ENCODE measurements around the gene TMX2.
A peak's percentile ranks its signal among the peaks of the same experiment; 100 is the strongest.

The TMX2 gene

GRCh38 chr11:57776577-57777210 lies 64.3 kb downstream of the TMX2 start:
- WGBS (ENCODE audit: extremely low coverage, insufficient coverage, low lambda C conversion rate) = no CpG with 5 or more reads among the region's 2 CpGs
- Histone ChIP-seq H4K8ac (ENCODE audit: low read depth, low read length) (no peak overlapping the region), H3K56ac (ENCODE audit: low read length) (peak overlapping the region; percentile 57), H3K79me1 (ENCODE audit: low read length) (no peaks in the 10 kb centered on the region), H3K4me2 (ENCODE audit: low read length) (no peak overlapping the region), H3K23ac (ENCODE audit: low read length) (no peak overlapping the region), H2BK120ac (ENCODE audit: low read depth, low read length) (no peak overlapping the region), H3K36me3 (ENCODE audit: control insufficient read depth, insufficient read depth, low read length) (no peaks in the 10 kb centered on the region), H2BK15ac (replicated peaks; ENCODE audit: low read depth) (no peak overlapping the region), H3K4ac (ENCODE audit: low read depth, low read length) (no peak overlapping the region), H3K9ac (ENCODE audit: low read length) (no peak overlapping the region), H2AK5ac (ENCODE audit: low read length) (no peak overlapping the region), H3K27ac (ENCODE audit: low read depth, low read length) (peak overlapping the region; percentile 92), H3K4me3 (ENCODE audit: low read length) (no peak overlapping the region), H3K18ac (ENCODE audit: low read length) (no peak overlapping the region), H4K5ac (ENCODE audit: low read length) (no peak overlapping the region), H3K27me3 (ENCODE audit: insufficient read depth, low read length, poor library complexity) (no peaks in the 10 kb centered on the region), H3K4me1 (ENCODE audit: control insufficient read depth, low read depth, low read length) (peaks cover 39% of the 10 kb centered on the region), H3K79me2 (ENCODE audit: control insufficient read depth, insufficient read depth, low read length) (peaks cover 72% of the 10 kb centered on the region), H2BK5ac (ENCODE audit: low read length) (no peak overlapping the region)
- no peak for DNase-seq

- no peaks in the 10 kb centered on the region for H3K36me3 ChIP-seq (ENCODE audit: control insufficient read depth, insufficient read depth, low read length)
- peak overlapping the region; percentile 93 for H3K4ac ChIP-seq (ENCODE audit: low read depth, low read length)
- peaks cover 69% of the 10 kb centered on the region for H3K79me2 ChIP-seq (ENCODE audit: control insufficient read depth, insufficient read depth, low read length)
- peak overlapping the region; percentile 63 for H3K9ac ChIP-seq (ENCODE audit: low read length)
- no peak overlapping the region for H4K5ac ChIP-seq (ENCODE audit: low read length)
- no peaks in the 10 kb centered on the region for H3K79me1 ChIP-seq (ENCODE audit: low read length)
- peak overlapping the region; percentile 92 for H3K27ac ChIP-seq (ENCODE audit: low read depth, low read length)
- H3K4me2 ChIP-seq (ENCODE audit: low read length) = no peak overlapping the region
- no peaks in the 10 kb centered on the region for H3K27me3 ChIP-seq (ENCODE audit: insufficient read depth, low read length, poor library complexity)
- H3K56ac ChIP-seq (ENCODE audit: low read length) = peak overlapping the region; percentile 79
- H4K8ac ChIP-seq (ENCODE audit: low read depth, low read length) = no peak overlapping the region
- no CpG with 5 or more reads among the region's 3 CpGs for WGBS (ENCODE audit: extremely low coverage, insufficient coverage, low lambda C conversion rate)
- H3K18ac ChIP-seq (ENCODE audit: low read length) = peak overlapping the region; percentile 61
- DNase-seq = peak; percentile 66
- peak overlapping the region; percentile 52 for H2BK5ac ChIP-seq (ENCODE audit: low read length)
- H2BK120ac ChIP-seq (ENCODE audit: low read depth, low read length) = peak overlapping the region; percentile 7
- no peak overlapping the region for H2BK15ac ChIP-seq (replicated peaks; ENCODE audit: low read depth)
- no peak overlapping the region for H3K4me3 ChIP-seq (ENCODE audit: low read length)
- H3K4me1 ChIP-seq (ENCODE audit: control insufficient read depth, low read depth, low read length) = peaks cover 40% of the 10 kb centered on the region
- H3K23ac ChIP-seq (ENCODE audit: low read length) = no peak overlapping the region
- peak overlapping the region; percentile 37 for H2AK5ac ChIP-seq (ENCODE audit: low read length)
These were observed 65.5 kb downstream of the TMX2 start for GRCh38 chr11:57777969-57778317.

GRCh38 chr11:57778318-57779037 lies 66.1 kb downstream of the TMX2 start:
- peak overlapping the region; percentile 61 for H3K18ac ChIP-seq (ENCODE audit: low read length)
- no peak overlapping the region for H3K4me2 ChIP-seq (ENCODE audit: low read length)
- peaks cover 68% of the 10 kb centered on the region for H3K79me2 ChIP-seq (ENCODE audit: control insufficient read depth, insufficient read depth, low read length)
- peaks cover 40% of the 10 kb centered on the region for H3K4me1 ChIP-seq (ENCODE audit: control insufficient read depth, low read depth, low read length)
- no peak overlapping the region for H3K4ac ChIP-seq (ENCODE audit: low read depth, low read length)
- H3K27ac ChIP-seq (ENCODE audit: low read depth, low read length) = peak overlapping the region; percentile 92
- WGBS (ENCODE audit: extremely low coverage, insufficient coverage, low lambda C conversion rate) = no CpG with 5 or more reads among the region's 6 CpGs
- H3K79me1 ChIP-seq (ENCODE audit: low read length) = no peaks in the 10 kb centered on the region
- H4K5ac ChIP-seq (ENCODE audit: low read length) = no peak overlapping the region
- H3K56ac ChIP-seq (ENCODE audit: low read length) = peak overlapping the region; percentile 79
- H2BK5ac ChIP-seq (ENCODE audit: low read length) = peak overlapping the region; percentile 52
- H2BK15ac ChIP-seq (replicated peaks; ENCODE audit: low read depth) = no peak overlapping the region
- H2BK120ac ChIP-seq (ENCODE audit: low read depth, low read length) = peak overlapping the region; percentile 7
- H2AK5ac ChIP-seq (ENCODE audit: low read length) = no peak overlapping the region
- H3K9ac ChIP-seq (ENCODE audit: low read length) = peak overlapping the region; percentile 63
- H4K8ac ChIP-seq (ENCODE audit: low read depth, low read length) = no peak overlapping the region
- no peaks in the 10 kb centered on the region for H3K36me3 ChIP-seq (ENCODE audit: control insufficient read depth, insufficient read depth, low read length)
- no peak overlapping the region for H3K4me3 ChIP-seq (ENCODE audit: low read length)
- H3K27me3 ChIP-seq (ENCODE audit: insufficient read depth, low read length, poor library complexity) = no peaks in the 10 kb centered on the region
- H3K23ac ChIP-seq (ENCODE audit: low read length) = no peak overlapping the region
- peak; percentile 99 for DNase-seq

GRCh38 chr11:57779276-57779675 lies 66.9 kb downstream of the TMX2 start:
- H3K27me3 ChIP-seq (ENCODE audit: insufficient read depth, low read length, poor library complexity) = no peaks in the 10 kb centered on the region
- H4K5ac ChIP-seq (ENCODE audit: low read length) = no peak overlapping the region
- peak overlapping the region; percentile 54 for H2BK5ac ChIP-seq (ENCODE audit: low read length)
- no CpG with 5 or more reads among the region's 1 CpG for WGBS (ENCODE audit: extremely low coverage, insufficient coverage, low lambda C conversion rate)
- no peak overlapping the region for H3K4ac ChIP-seq (ENCODE audit: low read depth, low read length)
- peak overlapping the region; percentile 75 for H3K56ac ChIP-seq (ENCODE audit: low read length)
- peaks cover 69% of the 10 kb centered on the region for H3K79me2 ChIP-seq (ENCODE audit: control insufficient read depth, insufficient read depth, low read length)
- H3K18ac ChIP-seq (ENCODE audit: low read length) = peak overlapping the region; percentile 95
- no peak overlapping the region for H2AK5ac ChIP-seq (ENCODE audit: low read length)
- H3K23ac ChIP-seq (ENCODE audit: low read length) = no peak overlapping the region
- no peaks in the 10 kb centered on the region for H3K79me1 ChIP-seq (ENCODE audit: low read length)
- H2BK15ac ChIP-seq (replicated peaks; ENCODE audit: low read depth) = peak overlapping the region; percentile 86
- H2BK120ac ChIP-seq (ENCODE audit: low read depth, low read length) = no peak overlapping the region
- H3K4me2 ChIP-seq (ENCODE audit: low read length) = no peak overlapping the region
- H3K9ac ChIP-seq (ENCODE audit: low read length) = peak overlapping the region; percentile 47
- peaks cover 40% of the 10 kb centered on the region for H3K4me1 ChIP-seq (ENCODE audit: control insufficient read depth, low read depth, low read length)
- H3K27ac ChIP-seq (ENCODE audit: low read depth, low read length) = peak overlapping the region; percentile 92
- H3K4me3 ChIP-seq (ENCODE audit: low read length) = no peak overlapping the region
- no peak overlapping the region for H4K8ac ChIP-seq (ENCODE audit: low read depth, low read length)
- H3K36me3 ChIP-seq (ENCODE audit: control insufficient read depth, insufficient read depth, low read length) = no peaks in the 10 kb centered on the region
- DNase-seq = peak; percentile 98

- Histone ChIP-seq H2BK15ac (replicated peaks; ENCODE audit: low read depth) (no peak overlapping the region), H3K36me3 (ENCODE audit: control insufficient read depth, insufficient read depth, low read length) (no peaks in the 10 kb centered on the region), H2BK120ac (ENCODE audit: low read depth, low read length) (no peak overlapping the region), H3K27me3 (ENCODE audit: insufficient read depth, low read length, poor library complexity) (no peaks in the 10 kb centered on the region), H2AK5ac (ENCODE audit: low read length) (no peak overlapping the region), H3K4me2 (ENCODE audit: low read length) (no peak overlapping the region), H3K23ac (ENCODE audit: low read length) (no peak overlapping the region), H3K56ac (ENCODE audit: low read length) (peak overlapping the region; percentile 79), H3K27ac (ENCODE audit: low read depth, low read length) (peak overlapping the region; percentile 92), H3K4me3 (ENCODE audit: low read length) (no peak overlapping the region), H3K18ac (ENCODE audit: low read length) (peak overlapping the region; percentile 78), H4K5ac (ENCODE audit: low read length) (no peak overlapping the region), H3K4me1 (ENCODE audit: control insufficient read depth, low read depth, low read length) (peaks cover 26% of the 10 kb centered on the region), H3K4ac (ENCODE audit: low read depth, low read length) (no peak overlapping the region), H3K79me1 (ENCODE audit: low read length) (no peaks in the 10 kb centered on the region), H3K9ac (ENCODE audit: low read length) (peak overlapping the region; percentile 48), H2BK5ac (ENCODE audit: low read length) (peak overlapping the region; percentile 54), H3K79me2 (ENCODE audit: control insufficient read depth, insufficient read depth, low read length) (peaks cover 70% of the 10 kb centered on the region), H4K8ac (ENCODE audit: low read depth, low read length) (no peak overlapping the region)
- peak; percentile 98 for DNase-seq
- WGBS (ENCODE audit: extremely low coverage, insufficient coverage, low lambda C conversion rate) = no CpG with 5 or more reads among the region's 3 CpGs
These were observed 69.1 kb downstream of the TMX2 start for GRCh38 chr11:57781529-57781943.
